Measurements from ENCODE around the gene EPHB1. TPM values are rescaled to one million over a fixed set of nuclear protein-coding genes. Genes with fewer than 3 reads are reported as not detected.
A peak's percentile ranks its signal among the peaks of the same experiment; 100 is the strongest.

Gene EPHB1
- total and polyA plus RNA-seq, 5 experiments from 2014 or later: not detected

- peaks cover 0 to 22% (median 4%) of the 10 kb centered on the region in 5 donors for H3K27me3 Mint-ChIP-seq
- H3K4me1 Mint-ChIP-seq: peaks cover 0 to 4% (median 0%) of the 10 kb centered on the region in 4 donors
- no peaks in the 10 kb centered on the region for H3K36me3 Mint-ChIP-seq
- DNase-seq (no peak), ATAC-seq (no peak)
- no peaks in the 10 kb centered on the region for H3K9me3 Mint-ChIP-seq
- POLR2A ChIA-PET: no interaction called here
- no peak overlapping the region for H3K4me3 Mint-ChIP-seq
- peak overlapping the region in 1 of 10 donors; percentile 12 for H3K27ac Mint-ChIP-seq
Measured at GRCh38 chr3:134901461-134901860, 106.4 kb downstream of the EPHB1 start.

DNA sequence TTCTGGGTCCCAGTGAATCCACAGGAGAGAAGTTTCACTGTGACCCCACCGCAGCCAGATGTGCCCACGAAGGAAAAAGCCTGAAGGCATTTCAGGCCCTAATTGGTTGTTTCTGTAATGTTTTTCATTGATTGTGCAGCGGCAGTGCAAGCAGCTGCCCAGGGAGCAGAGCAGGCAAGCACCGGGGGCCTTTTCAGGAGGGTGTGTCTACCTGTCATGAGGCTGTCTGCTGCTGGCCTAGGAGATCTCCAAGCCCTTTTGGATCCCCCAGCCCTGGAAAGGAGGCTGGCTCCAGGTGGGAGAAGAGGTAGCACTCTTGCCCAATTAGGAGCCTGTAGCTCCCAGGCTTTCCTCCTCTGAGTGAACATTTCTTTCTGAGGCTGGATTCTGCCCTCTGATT lies 108.8 kb downstream of the EPHB1 start:
- no peak for DNase-seq
- no peaks in the 10 kb centered on the region for H3K9me3 Mint-ChIP-seq
- ATAC-seq: no peak
- H3K27ac Mint-ChIP-seq: no peak overlapping the region
- peaks cover 0 to 4% (median 0%) of the 10 kb centered on the region in 4 donors for H3K4me1 Mint-ChIP-seq
- no peak overlapping the region for H3K4me3 Mint-ChIP-seq
- POLR2A ChIA-PET: no interaction called here
- peaks cover 0 to 22% (median 4%) of the 10 kb centered on the region in 5 donors for H3K27me3 Mint-ChIP-seq
- no peaks in the 10 kb centered on the region for H3K36me3 Mint-ChIP-seq

DNA sequence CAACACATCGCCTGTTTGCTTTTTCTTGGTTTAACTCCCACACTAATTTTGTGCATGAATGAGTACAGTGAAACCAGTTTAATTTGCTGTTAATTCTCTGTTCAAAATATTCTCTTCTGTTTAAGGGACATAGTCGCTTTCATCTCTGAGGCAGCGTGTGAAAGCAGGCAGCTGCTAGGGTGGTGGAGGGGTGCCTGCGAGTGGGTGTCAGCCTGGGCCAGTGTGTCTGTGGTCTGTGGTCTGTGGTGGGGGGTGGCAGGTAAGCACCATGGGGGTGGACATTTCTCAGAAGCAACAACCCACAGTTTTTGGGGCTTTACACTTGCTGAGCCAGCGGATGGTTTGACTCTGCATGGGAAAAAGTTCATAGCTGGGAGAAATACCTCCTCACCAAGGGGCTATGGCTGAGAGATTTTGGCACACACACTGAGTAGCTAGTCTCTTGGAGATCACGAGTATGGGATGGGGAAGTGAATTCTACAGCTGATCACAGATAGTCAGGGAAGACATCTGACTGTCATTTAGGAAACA lies 109.2 kb downstream of the EPHB1 start:
- H3K9me3 Mint-ChIP-seq: no peaks in the 10 kb centered on the region
- no peak overlapping the region for H3K27ac Mint-ChIP-seq
- peak overlapping the region in 1 of 10 donors; percentile 34 for H3K4me3 Mint-ChIP-seq
- H3K4me1 Mint-ChIP-seq: peaks cover 0 to 4% (median 0%) of the 10 kb centered on the region in 4 donors
- H3K36me3 Mint-ChIP-seq: no peaks in the 10 kb centered on the region
- peaks cover 0 to 22% (median 4%) of the 10 kb centered on the region in 5 donors for H3K27me3 Mint-ChIP-seq
- POLR2A ChIA-PET: no interaction called here
- DNase-seq (no peak), ATAC-seq (no peak)

DNA sequence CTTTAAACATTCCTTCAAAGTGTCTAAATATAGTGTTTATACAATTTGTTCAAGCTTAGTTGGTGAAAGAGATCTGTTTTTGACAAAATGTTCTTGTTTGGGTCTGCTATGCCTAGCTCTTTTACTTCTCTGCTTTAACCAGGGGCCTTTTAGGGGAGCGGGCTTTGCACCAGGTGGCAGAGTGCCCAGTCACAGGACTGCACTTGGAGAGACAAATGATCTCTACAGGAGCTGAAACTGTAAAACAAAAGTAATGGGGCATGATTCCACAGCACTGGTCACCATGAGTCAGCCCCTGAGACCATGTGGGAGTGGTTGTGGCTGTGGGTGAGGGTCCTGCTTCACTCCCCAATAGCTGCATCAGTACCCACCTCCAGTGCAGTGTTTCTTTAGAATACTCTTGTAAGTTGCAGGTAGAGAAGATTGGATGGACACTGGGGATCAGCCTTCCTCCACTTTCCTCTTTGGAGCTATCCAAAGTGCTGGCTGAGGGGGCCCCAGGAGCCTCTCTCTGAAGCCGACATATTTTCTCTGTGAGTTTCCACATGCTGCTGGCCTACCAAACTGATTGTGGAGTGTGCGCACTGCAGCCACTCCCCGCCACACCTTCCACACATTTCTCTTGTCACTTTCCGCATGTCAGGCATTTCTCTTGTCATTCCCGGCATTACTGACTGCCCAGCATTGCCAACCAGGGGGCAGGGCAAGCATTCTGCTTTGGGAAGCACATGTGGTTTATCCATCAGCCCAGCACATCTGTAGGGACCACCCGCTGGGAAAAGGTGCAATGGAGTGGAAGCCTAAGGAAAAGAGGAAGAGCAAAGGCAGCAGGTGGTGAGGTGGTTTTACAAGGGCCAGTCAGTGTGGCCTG lies 110.0 kb downstream of the EPHB1 start:
- no peaks in the 10 kb centered on the region for H3K36me3 Mint-ChIP-seq
- no peak overlapping the region for H3K4me3 Mint-ChIP-seq
- H3K27me3 Mint-ChIP-seq: peaks cover 0 to 22% (median 4%) of the 10 kb centered on the region in 5 donors
- no peak for DNase-seq
- no peaks in the 10 kb centered on the region for H3K9me3 Mint-ChIP-seq
- peaks cover 0 to 4% (median 0%) of the 10 kb centered on the region in 4 donors for H3K4me1 Mint-ChIP-seq
- POLR2A ChIA-PET: no interaction called here
- no peak overlapping the region for H3K27ac Mint-ChIP-seq
- no peak for ATAC-seq

GRCh38 chr3:134905647-134905935 lies 110.5 kb downstream of the EPHB1 start:
- peaks cover 0 to 22% (median 4%) of the 10 kb centered on the region in 5 donors for H3K27me3 Mint-ChIP-seq
- no peaks in the 10 kb centered on the region for H3K36me3 Mint-ChIP-seq
- H3K4me1 Mint-ChIP-seq: peaks cover 0 to 4% (median 0%) of the 10 kb centered on the region in 4 donors
- ATAC-seq: no peak
- H3K27ac Mint-ChIP-seq: no peak overlapping the region
- POLR2A ChIA-PET: no interaction called here
- no peaks in the 10 kb centered on the region for H3K9me3 Mint-ChIP-seq
- no peak for DNase-seq
- no peak overlapping the region for H3K4me3 Mint-ChIP-seq

- no peak for DNase-seq
- POLR2A ChIA-PET: no interaction called here
- Mint-ChIP-seq H3K27ac (no peak overlapping the region), H3K4me3 (no peak overlapping the region), H3K4me1 (peaks cover 0 to 4% (median under 1%) of the 10 kb centered on the region in 4 donors), H3K36me3 (no peaks in the 10 kb centered on the region), H3K27me3 (peaks cover 0 to 21% (median 2%) of the 10 kb centered on the region in 5 donors), H3K9me3 (no peaks in the 10 kb centered on the region)
- no peak for ATAC-seq
Measured at GRCh38 chr3:134908271-134908670, 113.2 kb downstream of the EPHB1 start.

DNA sequence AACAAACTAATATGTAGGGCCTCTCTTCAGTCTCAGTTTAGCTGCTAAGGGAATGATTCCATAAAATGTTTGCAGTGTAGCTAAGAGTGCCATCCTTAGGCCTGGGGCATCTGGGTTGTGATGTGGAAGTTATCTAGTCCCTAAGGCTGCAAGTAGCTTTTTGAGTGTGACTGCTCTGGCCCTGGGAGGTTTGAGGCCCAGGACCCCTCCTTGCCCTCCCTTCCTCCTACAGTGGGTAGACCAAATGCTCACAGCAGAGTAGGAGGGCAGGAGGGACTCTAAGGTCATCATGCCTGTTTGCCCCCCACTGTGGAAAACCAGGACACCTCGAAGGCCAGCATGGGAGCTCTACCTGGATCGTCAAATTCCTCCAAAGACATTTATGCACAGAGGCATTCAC lies 115.0 kb downstream of the EPHB1 start:
- no peaks in the 10 kb centered on the region for H3K9me3 Mint-ChIP-seq
- POLR2A ChIA-PET: no interaction called here
- H3K36me3 Mint-ChIP-seq: no peaks in the 10 kb centered on the region
- no peak overlapping the region for H3K27ac Mint-ChIP-seq
- no peak overlapping the region for H3K4me3 Mint-ChIP-seq
- H3K27me3 Mint-ChIP-seq: peaks cover 0 to 36% (median 2%) of the 10 kb centered on the region in 5 donors
- DNase-seq: no peak
- ATAC-seq: no peak
- peaks cover 0 to 4% (median under 1%) of the 10 kb centered on the region in 4 donors for H3K4me1 Mint-ChIP-seq

DNA sequence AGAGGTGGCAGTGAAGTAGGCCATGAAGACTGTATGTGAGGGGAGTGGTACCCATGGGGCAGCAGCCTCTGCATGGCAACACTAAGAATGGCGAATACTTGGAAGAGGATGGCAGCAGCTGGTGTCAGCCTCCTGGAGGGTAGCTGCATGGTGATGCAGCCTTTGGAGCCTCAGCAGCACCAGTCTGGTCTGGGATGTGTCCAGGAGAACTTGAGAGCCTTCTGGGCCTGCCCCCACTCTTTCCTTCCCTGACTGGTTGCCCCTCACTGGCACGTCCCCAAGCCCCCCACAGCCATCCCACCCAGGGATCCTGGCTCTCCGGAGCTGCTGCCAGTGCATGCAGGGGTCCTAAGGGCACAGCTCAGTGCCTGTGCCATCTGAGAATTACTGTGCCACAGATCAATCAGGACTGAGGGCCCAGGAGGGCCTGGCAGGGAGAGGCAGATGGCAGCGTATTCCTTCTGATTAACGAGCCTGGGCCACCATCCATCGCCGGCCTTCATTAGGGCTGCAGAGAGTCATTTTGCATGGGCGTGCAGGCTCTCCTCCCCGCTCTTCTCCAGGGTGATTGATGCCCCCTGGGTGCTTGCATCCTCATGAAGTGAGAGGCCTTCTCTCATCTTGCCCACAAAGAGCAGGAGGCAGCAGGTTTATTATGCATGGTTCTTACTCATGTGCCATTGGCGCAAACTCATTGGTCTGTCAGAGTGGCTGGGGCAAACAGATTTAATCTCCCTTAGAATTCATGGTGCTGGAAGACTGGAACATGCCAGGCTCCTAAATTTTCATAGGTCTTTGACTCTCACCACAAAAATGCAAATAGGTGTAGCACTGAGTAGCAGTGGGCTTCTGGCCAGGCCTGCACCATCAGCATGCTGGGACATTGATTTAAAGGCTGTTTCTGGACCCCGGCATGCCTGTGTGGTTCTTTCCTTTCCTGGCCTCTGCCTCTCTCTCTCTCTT lies 116.8 kb downstream of the EPHB1 start:
- H3K27ac Mint-ChIP-seq: peak overlapping the region in 1 of 10 donors; percentile 3
- DNase-seq (no peak), ATAC-seq (no peak)
- H3K4me1 Mint-ChIP-seq: peaks cover 0 to 8% (median 2%) of the 10 kb centered on the region in 4 donors
- no peaks in the 10 kb centered on the region for H3K9me3 Mint-ChIP-seq
- H3K4me3 Mint-ChIP-seq: no peak overlapping the region
- H3K36me3 Mint-ChIP-seq: no peaks in the 10 kb centered on the region
- POLR2A ChIA-PET: no interaction called here
- peaks cover 0 to 27% (median 2%) of the 10 kb centered on the region in 5 donors for H3K27me3 Mint-ChIP-seq

DNA sequence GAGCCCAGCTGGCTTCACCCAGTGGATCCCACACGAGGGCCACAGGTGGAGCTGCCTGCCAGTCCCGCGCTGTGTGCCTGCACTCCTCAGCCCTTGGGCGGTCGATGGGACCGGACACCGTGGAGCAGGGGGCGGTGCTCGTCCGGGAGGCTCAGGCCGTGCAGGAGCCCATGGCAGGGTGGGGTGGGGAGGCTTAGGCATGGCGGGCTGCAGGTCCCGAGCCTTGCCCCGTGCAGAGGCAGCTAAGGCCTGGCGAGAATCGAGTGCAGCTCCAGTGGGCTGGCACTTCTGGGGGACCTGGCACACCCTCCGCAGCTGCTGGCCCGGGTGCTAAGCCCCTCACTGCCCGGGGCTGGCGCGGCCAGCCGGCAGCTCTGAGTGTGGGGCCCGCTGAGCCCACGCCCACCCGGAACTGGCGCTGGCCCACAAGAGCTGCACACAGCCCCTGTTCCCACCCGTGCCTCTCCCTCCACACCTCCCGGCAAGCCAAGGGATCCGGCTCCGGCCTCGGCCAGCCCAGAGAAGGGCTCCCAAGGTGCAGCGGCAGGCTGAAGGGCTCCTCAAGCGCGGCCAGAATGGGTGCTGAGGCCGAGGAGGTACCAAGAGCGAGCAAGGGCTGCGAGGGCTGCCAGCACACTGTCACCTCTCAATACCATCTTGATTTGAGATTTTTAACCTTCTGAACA lies 121.4 kb downstream of the EPHB1 start:
- Mint-ChIP-seq H3K27me3 (peaks cover 0 to 27% (median 4%) of the 10 kb centered on the region in 5 donors), H3K27ac (no peak overlapping the region), H3K9me3 (no peaks in the 10 kb centered on the region), H3K36me3 (no peaks in the 10 kb centered on the region), H3K4me3 (no peak overlapping the region), H3K4me1 (peaks cover 0 to 8% (median 2%) of the 10 kb centered on the region in 4 donors)
- POLR2A ChIA-PET: no interaction called here
- no peak for ATAC-seq
- no peak for DNase-seq

- Mint-ChIP-seq H3K36me3 (no peaks in the 10 kb centered on the region), H3K4me1 (peaks cover 0 to 8% (median 2%) of the 10 kb centered on the region in 4 donors), H3K27me3 (peaks cover 0 to 21% (median 3%) of the 10 kb centered on the region in 5 donors), H3K4me3 (no peak overlapping the region), H3K27ac (no peak overlapping the region), H3K9me3 (peaks cover 0 to under 1% (median 0%) of the 10 kb centered on the region in 9 donors)
- ATAC-seq (no peak), DNase-seq (no peak)
- POLR2A ChIA-PET: no interaction called here
Measured at GRCh38 chr3:134917631-134918030, 122.6 kb downstream of the EPHB1 start.

DNA sequence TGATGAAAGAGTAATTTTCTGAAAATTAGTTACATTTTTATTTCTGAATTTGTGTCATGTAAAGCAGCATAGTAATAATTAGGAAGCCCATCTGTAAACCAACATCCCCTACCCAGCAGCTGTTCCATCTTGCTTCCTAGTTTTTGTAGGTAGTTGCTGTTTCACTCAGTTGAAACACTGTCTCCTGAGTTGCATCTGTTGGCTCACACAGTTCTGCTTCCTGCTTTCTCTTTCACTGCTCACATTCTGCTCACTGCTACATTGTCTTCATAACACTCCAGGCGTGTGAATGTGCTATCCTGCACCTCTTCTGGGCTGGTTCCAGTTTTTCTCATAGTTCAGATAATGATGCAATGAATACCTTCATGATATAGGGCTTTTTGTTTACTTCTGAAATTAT lies 123.4 kb downstream of the EPHB1 start:
- H3K4me1 Mint-ChIP-seq: peaks cover 0 to 8% (median 2%) of the 10 kb centered on the region in 4 donors
- H3K36me3 Mint-ChIP-seq: no peaks in the 10 kb centered on the region
- POLR2A ChIA-PET: no interaction called here
- peaks cover 0 to 3% (median 0%) of the 10 kb centered on the region in 9 donors for H3K9me3 Mint-ChIP-seq
- H3K27me3 Mint-ChIP-seq: peaks cover 2 to 13% (median 3%) of the 10 kb centered on the region in 5 donors
- H3K4me3 Mint-ChIP-seq: no peak overlapping the region
- no peak overlapping the region for H3K27ac Mint-ChIP-seq
- DNase-seq (no peak), ATAC-seq (no peak)

DNA sequence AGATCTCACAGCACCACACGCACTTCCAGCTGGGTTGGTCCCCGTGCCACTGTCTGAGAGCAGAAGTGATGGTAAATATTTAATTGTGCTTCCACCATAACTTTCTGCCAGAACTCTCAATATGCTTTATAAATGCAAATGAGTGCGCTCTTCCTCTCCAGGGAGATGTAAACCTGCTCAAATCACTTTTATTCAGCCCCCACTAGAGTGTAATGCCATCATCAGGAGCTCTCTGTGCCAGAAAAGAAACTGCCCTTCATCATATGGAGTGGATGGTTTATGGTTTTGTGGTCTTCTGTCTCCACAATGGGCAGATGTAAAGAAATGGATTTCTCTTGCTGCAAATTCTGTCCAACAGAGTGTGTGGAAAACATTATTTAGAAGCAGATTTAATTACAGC lies 127.0 kb downstream of the EPHB1 start:
- Mint-ChIP-seq H3K27ac (no peak overlapping the region), H3K36me3 (no peaks in the 10 kb centered on the region), H3K4me1 (peaks cover 0 to 1% (median 0%) of the 10 kb centered on the region in 4 donors), H3K27me3 (peaks cover 0 to 12% (median 3%) of the 10 kb centered on the region in 5 donors), H3K9me3 (peaks cover 0 to 14% (median 3%) of the 10 kb centered on the region in 9 donors), H3K4me3 (no peak overlapping the region)
- no peak for ATAC-seq
- POLR2A ChIA-PET: no interaction called here
- no peak for DNase-seq

Measured in naive thymus-derived CD8-positive, alpha-beta T cell (primary cell).